Breast epithelium (tissue), 4 donors: ENCODE measurements around the gene CDC34. TPM values are rescaled to one million over a fixed set of nuclear protein-coding genes. Genes with fewer than 3 reads are reported as not detected.
A peak's percentile ranks its signal among the peaks of the same experiment; 100 is the strongest.

Source experiments
- DNase-seq, 2 donors: peaks; one replicate each; pipeline ENCODE4 v3.0.0-alpha.2; 2019; ENCODE audit warnings: low spot score in 2 of 2
- H3K27ac ChIP-seq, 2 donors: fragments of 200-600 bp; sonication (generic) in 1 of 2; one replicate each; pipeline ENCODE4 v1.5.1; 2016 to 2019; ENCODE audit warnings: mild to moderate bottlenecking in 1 of 2
- H3K27me3 ChIP-seq, 2 donors: fragments of 200-600 bp; sonication (generic) in 1 of 2; one replicate each; pipeline versions ENCODE4 v1.5.1 to v1.6.0; 2017 to 2019; ENCODE audit warnings: control low read depth in 1 of 2, mild to moderate bottlenecking in 1 of 2
- H3K36me3 ChIP-seq: fragments of 200-600 bp; one replicate; pipeline ENCODE4 v1.5.1; 2019
- H3K4me1 ChIP-seq, 2 donors: fragments of 200-600 bp; sonication (generic); one replicate each; pipeline ENCODE4 v1.5.1; 2016 to 2019; ENCODE audit warnings: control low read depth in 1 of 2
- H3K4me3 ChIP-seq, 3 donors: fragments of 200-600 bp; sonication (generic); 1 replicate in 2 of 3; 2 replicates in 1 of 3; pipeline ENCODE4 v1.5.1; 2016 to 2019; ENCODE audit warnings: mild to moderate bottlenecking in 3 of 3, moderate library complexity in 2 of 3
- H3K9me3 ChIP-seq, 2 donors: fragments of 200-600 bp; sonication (generic) in 1 of 2; one replicate each; pipeline ENCODE4 v1.5.1; 2016 to 2019; ENCODE audit warnings: control low read depth in 1 of 2
- POLR2A ChIP-seq: fragments of 450-650 bp; IDR thresholded peaks from one replicate; pipeline ENCODE4 v1.6.1; 2016; ENCODE audit warnings: antibody characterized with exemption, mild to moderate bottlenecking, moderate library complexity
- POLR2AphosphoS5 ChIP-seq, 3 donors: sonication (generic); formaldehyde crosslinking; IDR thresholded peaks; one replicate each; pipeline ENCODE4 v1.6.1; 2017; ENCODE audit warnings: antibody characterized with exemption in 3 of 3
- intact Hi-C: fragments of 100-400 bp; cut with DNase I; formaldehyde crosslinking; loops from one replicate; pipeline ENCODE4 v1.15.1; 2023; ENCODE audit warnings: low total_unique reads
- total RNA-seq, 3 donors: library from RNA; depleted of rRNA; stranded (reverse); fragments of >200 nt; gene quantifications; one replicate each; pipeline ENCODE4 v1.1.0, GENCODE V29; 2016
- TF ChIP-seq, protein P1 (sequence below), 3 donors: fragments of 450-650 bp; IDR thresholded peaks; one replicate each; pipeline ENCODE4 v1.5.1; 2016 to 2017; ENCODE audit warnings: antibody characterized with exemption in 3 of 3, mild to moderate bottlenecking in 3 of 3, moderate library complexity in 3 of 3

The CDC34 gene
- total RNA-seq, 3 donors from 2014 or later: 44.6 to 69.5 (median 49.3) TPM

DNA sequence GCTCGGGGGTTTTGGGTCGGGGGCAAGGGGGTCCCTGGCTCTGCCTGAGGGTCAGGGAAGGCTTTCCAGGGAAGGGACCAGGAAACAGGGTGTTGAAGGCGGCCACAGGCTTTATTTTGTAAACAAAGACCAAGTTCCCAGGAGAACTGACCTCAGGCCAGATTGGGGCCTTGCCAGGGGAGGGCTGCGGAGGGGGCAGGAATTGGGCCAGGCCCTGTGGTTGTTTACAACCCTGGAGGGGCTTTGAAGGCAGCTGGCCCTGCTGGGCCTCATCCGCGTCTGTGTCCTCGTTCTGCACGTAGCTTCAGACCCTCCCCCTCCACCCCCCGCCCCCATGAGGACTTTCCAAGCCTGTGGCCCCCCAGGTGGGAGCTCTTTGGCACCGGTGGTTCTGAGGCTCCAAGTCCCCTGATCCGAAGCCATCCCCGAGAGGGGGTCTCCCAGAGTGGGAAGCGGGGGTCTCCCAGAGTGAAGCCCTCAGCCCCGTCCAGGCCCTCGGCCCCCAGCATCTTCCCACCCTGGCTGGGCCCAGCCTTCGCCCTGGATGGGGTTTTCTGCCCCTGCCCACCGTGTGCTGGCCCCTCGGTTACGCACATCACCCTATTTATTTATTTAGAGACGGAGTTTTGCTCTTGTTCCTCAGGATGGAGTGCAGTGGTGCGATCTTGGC lies 27.3 kb downstream of the CDC34 start:
- intact Hi-C loops: no loop called here
- peak; percentile 34 to 79 for DNase-seq
- H3K27ac ChIP-seq: peak overlapping the region in 1 of 2 donors; percentile 38
- no peaks in the 10 kb centered on the region for H3K27me3 ChIP-seq
- H3K9me3 ChIP-seq: no peaks in the 10 kb centered on the region
- no peak for TF ChIP-seq POLR2A
- TF ChIP-seq POLR2AphosphoS5 (IDR thresholded peaks at IDR 0.05): no peak
- TF ChIP-seq, protein P1, sequence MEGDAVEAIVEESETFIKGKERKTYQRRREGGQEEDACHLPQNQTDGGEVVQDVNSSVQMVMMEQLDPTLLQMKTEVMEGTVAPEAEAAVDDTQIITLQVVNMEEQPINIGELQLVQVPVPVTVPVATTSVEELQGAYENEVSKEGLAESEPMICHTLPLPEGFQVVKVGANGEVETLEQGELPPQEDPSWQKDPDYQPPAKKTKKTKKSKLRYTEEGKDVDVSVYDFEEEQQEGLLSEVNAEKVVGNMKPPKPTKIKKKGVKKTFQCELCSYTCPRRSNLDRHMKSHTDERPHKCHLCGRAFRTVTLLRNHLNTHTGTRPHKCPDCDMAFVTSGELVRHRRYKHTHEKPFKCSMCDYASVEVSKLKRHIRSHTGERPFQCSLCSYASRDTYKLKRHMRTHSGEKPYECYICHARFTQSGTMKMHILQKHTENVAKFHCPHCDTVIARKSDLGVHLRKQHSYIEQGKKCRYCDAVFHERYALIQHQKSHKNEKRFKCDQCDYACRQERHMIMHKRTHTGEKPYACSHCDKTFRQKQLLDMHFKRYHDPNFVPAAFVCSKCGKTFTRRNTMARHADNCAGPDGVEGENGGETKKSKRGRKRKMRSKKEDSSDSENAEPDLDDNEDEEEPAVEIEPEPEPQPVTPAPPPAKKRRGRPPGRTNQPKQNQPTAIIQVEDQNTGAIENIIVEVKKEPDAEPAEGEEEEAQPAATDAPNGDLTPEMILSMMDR (IDR thresholded peaks at IDR 0.05): no peak
- H3K4me3 ChIP-seq: no peak overlapping the region
- no peaks in the 10 kb centered on the region for H3K36me3 ChIP-seq
- peaks cover 0 to 7% of the 10 kb centered on the region in 2 donors for H3K4me1 ChIP-seq

DNA sequence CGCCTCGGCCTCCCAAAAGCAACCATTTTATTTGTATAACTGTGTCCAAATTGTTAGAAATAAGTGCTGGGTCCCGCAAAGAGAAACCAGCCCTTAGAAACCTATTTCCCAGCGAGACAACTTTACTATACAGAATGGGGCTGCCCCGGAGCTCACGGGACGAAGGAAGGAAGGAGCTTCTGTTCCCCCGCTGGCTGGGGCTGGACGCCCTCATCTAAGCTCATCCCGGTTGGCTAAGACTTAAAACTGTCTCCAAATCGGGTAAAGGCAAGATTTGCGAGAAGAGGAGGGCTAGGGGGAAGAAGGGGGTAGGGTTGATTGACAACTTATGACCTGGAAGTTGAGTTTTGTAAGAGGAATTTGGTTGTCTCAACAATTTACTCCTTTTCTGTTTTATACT lies 28.6 kb downstream of the CDC34 start:
- Histone ChIP-seq H3K9me3 (no peaks in the 10 kb centered on the region), H3K36me3 (no peaks in the 10 kb centered on the region), H3K4me1 (peaks cover 0 to 7% of the 10 kb centered on the region in 2 donors), H3K27me3 (no peaks in the 10 kb centered on the region), H3K27ac (no peak overlapping the region), H3K4me3 (no peak overlapping the region)
- TF ChIP-seq POLR2A: no peak
- TF ChIP-seq, protein P1 (IDR thresholded peaks at IDR 0.05): no peak
- no peak for TF ChIP-seq POLR2AphosphoS5 (IDR thresholded peaks at IDR 0.05)
- intact Hi-C loops: no loop called here
- no peak for DNase-seq

GRCh38 chr19:566403-566802 lies 34.8 kb downstream of the CDC34 start:
- Histone ChIP-seq H3K27me3 (no peaks in the 10 kb centered on the region), H3K9me3 (no peaks in the 10 kb centered on the region), H3K4me1 (no peaks in the 10 kb centered on the region), H3K4me3 (no peak overlapping the region), H3K27ac (no peak overlapping the region), H3K36me3 (no peaks in the 10 kb centered on the region)
- TF ChIP-seq, protein P1 (IDR thresholded peaks at IDR 0.05): no peak
- TF ChIP-seq POLR2AphosphoS5 (IDR thresholded peaks at IDR 0.05): peak in 2 of 3 donors; percentile 38 to 39
- intact Hi-C loops: no loop called here
- peak in 1 of 2 donors; percentile 43 for DNase-seq

DNA sequence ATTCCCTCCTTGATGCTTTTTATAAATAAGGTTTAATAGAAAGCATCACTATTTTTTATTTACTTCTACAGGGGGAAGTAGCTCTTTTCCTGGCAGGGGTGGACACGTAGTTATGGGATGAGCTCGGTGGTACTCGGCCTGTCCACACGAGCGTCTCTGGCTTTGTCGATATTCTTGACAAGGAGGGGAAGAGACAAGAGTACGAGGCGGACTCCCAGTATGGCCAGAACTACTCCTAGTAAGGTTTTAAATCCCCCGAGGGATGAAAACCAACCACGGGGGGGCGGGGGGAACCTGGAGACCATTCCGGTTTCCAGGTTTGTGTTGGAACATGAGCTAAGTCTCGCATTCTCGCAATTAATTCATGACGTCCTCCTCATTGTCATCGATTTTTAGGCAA lies 35.3 kb downstream of the CDC34 start:
- Histone ChIP-seq H3K27me3 (no peaks in the 10 kb centered on the region), H3K27ac (no peak overlapping the region), H3K4me1 (no peaks in the 10 kb centered on the region), H3K36me3 (no peaks in the 10 kb centered on the region), H3K4me3 (no peak overlapping the region), H3K9me3 (no peaks in the 10 kb centered on the region)
- intact Hi-C loops: no loop called here
- TF ChIP-seq, protein P1 (IDR thresholded peaks at IDR 0.05): no peak
- TF ChIP-seq POLR2A (no peak), POLR2AphosphoS5 (IDR thresholded peaks at IDR 0.05) (no peak)
- DNase-seq: no peak

GRCh38 chr19:567296-567900 lies 35.8 kb downstream of the CDC34 start:
- Histone ChIP-seq H3K4me1 (no peaks in the 10 kb centered on the region), H3K9me3 (no peaks in the 10 kb centered on the region), H3K27ac (no peak overlapping the region), H3K27me3 (no peaks in the 10 kb centered on the region), H3K4me3 (no peak overlapping the region), H3K36me3 (no peaks in the 10 kb centered on the region)
- no peak for DNase-seq
- intact Hi-C loops: no loop called here
- TF ChIP-seq, protein P1 (IDR thresholded peaks at IDR 0.05): no peak
- TF ChIP-seq POLR2AphosphoS5 (IDR thresholded peaks at IDR 0.05) (no peak), POLR2A (no peak)
